Uterus (tissue), 4 donors: Measurements from ENCODE around the gene LINGO1. TPM values are rescaled to one million over a fixed set of nuclear protein-coding genes. Genes with fewer than 3 reads are reported as not detected.

ENCODE experiments used
- DNase-seq, 2 donors: peaks; one replicate each; pipeline ENCODE4 v3.0.0-alpha.2; 2019 to 2020
- H3K27ac ChIP-seq, 2 donors: fragments of 200-600 bp; sonication (generic); 1 replicate in 1 of 2; 2 replicates in 1 of 2; pipeline ENCODE4 v1.5.1; 2016 to 2018
- H3K27me3 ChIP-seq, 2 donors: fragments of 200-600 bp; sonication (generic); one replicate each; pipeline ENCODE4 v1.5.1; 2018 to 2019; ENCODE audit warnings: control low read depth in 1 of 2
- H3K36me3 ChIP-seq, 2 donors: fragments of 200-600 bp; sonication (generic); one replicate each; pipeline ENCODE4 v1.5.1; 2019; ENCODE audit warnings: control low read depth in 1 of 2
- H3K4me1 ChIP-seq, 2 donors: fragments of 200-600 bp; sonication (generic); one replicate each; pipeline ENCODE4 v1.5.1; 2018 to 2019; ENCODE audit warnings: control low read depth in 1 of 2
- H3K4me3 ChIP-seq, 2 donors: fragments of 200-600 bp; sonication (generic); 1 replicate in 1 of 2; 2 replicates in 1 of 2; pipeline ENCODE4 v1.5.1; 2018 to 2019; ENCODE audit warnings: mild to moderate bottlenecking in 1 of 2
- H3K9me3 ChIP-seq, 2 donors: fragments of 200-600 bp; sonication (generic); one replicate each; pipeline ENCODE4 v1.5.1; 2019; ENCODE audit warnings: control low read depth in 1 of 2
- CTCF ChIP-seq, 4 experiments: fragments of 200-600 bp in 2 of 4; fragments of 450-650 bp in 2 of 4; sonication (generic) in 2 of 4; IDR thresholded peaks; one replicate each; pipeline ENCODE4 v1.5.1; 2016 to 2019; ENCODE audit warnings: antibody characterized with exemption in 4 of 4, mild to moderate bottlenecking in 2 of 4, moderate library complexity in 1 of 4
- POLR2A ChIP-seq, 2 donors: fragments of 450-650 bp; IDR thresholded peaks; one replicate each; pipeline ENCODE4 v1.6.1; 2016; ENCODE audit warnings: antibody characterized with exemption in 2 of 2, mild to moderate bottlenecking in 1 of 2, moderate library complexity in 1 of 2
- intact Hi-C: fragments of 100-400 bp; cut with DNase I; formaldehyde crosslinking; loops from one replicate; pipeline ENCODE4 v1.15.1; 2023; ENCODE audit warnings: low total_unique reads
- total RNA-seq, 4 donors: library from RNA; depleted of rRNA in 3 of 4; stranded (reverse); fragments of >200 nt in 3 of 4; gene quantifications; one replicate each; pipeline versions ENCODE4 v1.1.0 to v1.2.4, GENCODE V29; 2014 to 2023
- donor health status: DM: yes; HTN: yes; CAD: no.

LINGO1 gene
- total RNA-seq, 4 donors from 2014 or later, result 0.26 to 9.6 (median 8.4) TPM; not detected in 1

GRCh38 chr15:77646104-77646694, 13.5 kb upstream of the LINGO1 start:
- intact Hi-C loops, result no loop called here
- Histone ChIP-seq H3K27ac (no peak overlapping the region), H3K27me3 (no peaks in the 10 kb centered on the region), H3K4me1 (no peaks in the 10 kb centered on the region), H3K4me3 (no peak overlapping the region), H3K36me3 (no peaks in the 10 kb centered on the region), H3K9me3 (no peaks in the 10 kb centered on the region)
- TF ChIP-seq CTCF (IDR thresholded peaks at IDR 0.05) (no peak), POLR2A (IDR thresholded peaks at IDR 0.05) (no peak)
- no peak for DNase-seq

GRCh38 chr15:77645602-77646001, 12.9 kb upstream of the LINGO1 start:
- Histone ChIP-seq H3K27me3 (no peaks in the 10 kb centered on the region), H3K4me1 (no peaks in the 10 kb centered on the region), H3K4me3 (no peak overlapping the region), H3K36me3 (no peaks in the 10 kb centered on the region), H3K27ac (no peak overlapping the region), H3K9me3 (no peaks in the 10 kb centered on the region)
- intact Hi-C loops, result no loop called here
- no peak for DNase-seq
- TF ChIP-seq POLR2A (IDR thresholded peaks at IDR 0.05) (no peak), CTCF (IDR thresholded peaks at IDR 0.05) (no peak)

- Histone ChIP-seq H3K4me1 (no peaks in the 10 kb centered on the region), H3K27me3 (no peaks in the 10 kb centered on the region), H3K27ac (no peak overlapping the region), H3K9me3 (no peaks in the 10 kb centered on the region), H3K36me3 (no peaks in the 10 kb centered on the region), H3K4me3 (no peak overlapping the region)
- DNase-seq, result no peak
- TF ChIP-seq CTCF (IDR thresholded peaks at IDR 0.05) (no peak), POLR2A (IDR thresholded peaks at IDR 0.05) (no peak)
- intact Hi-C loops, result no loop called here
These were observed 12.0 kb upstream of the LINGO1 start for GRCh38 chr15:77644543-77645247.

- TF ChIP-seq POLR2A (IDR thresholded peaks at IDR 0.05) (no peak), CTCF (IDR thresholded peaks at IDR 0.05) (no peak)
- DNase-seq, result no peak
- Histone ChIP-seq H3K27me3 (no peaks in the 10 kb centered on the region), H3K9me3 (no peaks in the 10 kb centered on the region), H3K27ac (no peak overlapping the region), H3K36me3 (no peaks in the 10 kb centered on the region), H3K4me3 (no peak overlapping the region), H3K4me1 (no peaks in the 10 kb centered on the region)
- intact Hi-C loops, result no loop called here
These were observed 11.1 kb upstream of the LINGO1 start for GRCh38 chr15:77643764-77644163.

GRCh38 chr15:77642793-77643430, 10.2 kb upstream of the LINGO1 start:
- DNase-seq, result no peak
- intact Hi-C loops, result no loop called here
- Histone ChIP-seq H3K4me3 (no peak overlapping the region), H3K4me1 (no peaks in the 10 kb centered on the region), H3K27ac (no peak overlapping the region), H3K36me3 (no peaks in the 10 kb centered on the region), H3K9me3 (no peaks in the 10 kb centered on the region), H3K27me3 (no peaks in the 10 kb centered on the region)
- TF ChIP-seq POLR2A (IDR thresholded peaks at IDR 0.05) (no peak), CTCF (IDR thresholded peaks at IDR 0.05) (no peak)
